HG03432 (cell line): Measurements from ENCODE around the gene FRMD5.

Source experiments
- ATAC-seq: cut with Tn5 transposase; IDR thresholded peaks from one replicate; pipeline ENCODE4 v1.9.1; 2021; ENCODE audit warnings: mild to moderate bottlenecking, moderate library complexity; ENCODE audit not compliant: unreplicated experiment

FRMD5 gene

DNA sequence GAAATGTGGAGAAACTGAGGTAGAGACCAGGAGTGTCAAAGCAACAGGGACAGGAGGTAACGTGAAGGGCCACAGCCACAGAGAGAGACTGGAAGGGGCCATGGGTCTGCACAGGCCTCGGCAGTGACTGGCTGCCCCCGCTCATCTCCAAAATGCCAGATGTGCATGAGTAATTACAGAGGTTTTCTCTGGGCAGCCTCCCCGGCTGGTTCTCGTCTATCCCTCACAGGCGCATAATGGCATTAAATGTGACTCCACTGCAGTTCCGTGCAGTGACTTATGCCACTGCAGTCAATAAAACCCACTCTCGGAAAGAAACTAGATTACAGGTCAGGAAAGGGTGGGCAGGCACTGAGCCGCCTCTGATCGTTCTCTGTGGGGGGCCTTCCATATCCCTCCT, 293.6 kb downstream of the FRMD5 start:
- ATAC-seq, result no peak

DNA sequence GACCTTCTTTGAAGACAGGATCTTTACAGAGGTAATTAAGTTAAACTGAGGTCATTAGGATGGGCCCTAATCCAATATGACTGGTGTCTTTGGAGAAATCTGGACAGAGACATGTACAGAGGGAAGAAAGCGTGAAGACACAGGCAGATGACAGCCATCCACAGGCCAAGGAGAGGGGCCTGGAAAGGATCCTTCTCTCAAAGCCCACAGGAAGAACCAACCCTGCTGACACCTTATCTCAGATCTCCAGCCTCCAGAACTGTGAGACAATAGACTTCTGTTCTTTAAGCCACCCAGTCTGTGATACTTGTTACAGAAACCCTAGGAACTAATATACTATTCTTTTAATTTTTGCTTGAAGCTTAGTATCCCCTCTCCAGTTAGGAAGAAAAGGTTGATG, 294.1 kb downstream of the FRMD5 start:
- no peak for ATAC-seq

DNA sequence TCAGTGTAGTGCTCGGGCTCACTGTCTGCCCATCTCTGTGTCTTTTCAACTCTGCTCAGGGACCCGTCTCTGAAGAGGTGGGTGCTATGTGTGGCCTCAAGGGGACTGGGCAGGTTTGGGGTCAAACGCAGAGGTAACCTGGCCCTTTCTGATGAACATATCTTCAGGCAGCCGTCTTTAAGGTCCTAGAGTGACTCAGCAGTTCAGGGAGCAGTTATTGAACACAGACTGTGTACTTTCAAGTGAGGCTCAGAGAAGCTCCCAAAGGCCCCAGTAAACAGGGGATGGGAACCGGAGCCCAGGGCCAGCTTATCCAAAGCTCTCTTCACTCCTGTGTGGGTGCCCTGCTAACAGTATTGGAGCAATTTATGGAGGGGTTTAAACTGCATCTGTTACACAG, 295.1 kb downstream of the FRMD5 start:
- no peak for ATAC-seq

DNA sequence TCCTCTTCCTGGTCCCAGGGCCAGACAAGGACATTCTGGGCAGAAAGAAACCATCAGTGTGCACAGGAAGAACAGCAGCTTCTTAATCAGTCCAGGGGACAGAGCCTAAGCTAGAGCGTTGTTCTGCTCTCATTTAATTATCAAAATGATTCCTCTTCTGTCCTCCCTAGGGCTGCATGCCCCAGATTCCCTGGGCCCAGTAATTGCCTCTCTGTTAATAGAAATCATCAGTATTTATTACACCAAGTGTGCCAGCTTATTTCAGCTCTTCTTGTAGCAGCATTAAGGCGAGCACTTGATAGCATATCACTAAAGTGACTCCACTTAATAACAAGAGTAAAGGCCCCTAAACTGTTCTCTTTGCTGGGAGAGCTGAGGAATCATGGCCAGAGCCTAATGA, 296.2 kb downstream of the FRMD5 start:
- ATAC-seq, result no peak

DNA sequence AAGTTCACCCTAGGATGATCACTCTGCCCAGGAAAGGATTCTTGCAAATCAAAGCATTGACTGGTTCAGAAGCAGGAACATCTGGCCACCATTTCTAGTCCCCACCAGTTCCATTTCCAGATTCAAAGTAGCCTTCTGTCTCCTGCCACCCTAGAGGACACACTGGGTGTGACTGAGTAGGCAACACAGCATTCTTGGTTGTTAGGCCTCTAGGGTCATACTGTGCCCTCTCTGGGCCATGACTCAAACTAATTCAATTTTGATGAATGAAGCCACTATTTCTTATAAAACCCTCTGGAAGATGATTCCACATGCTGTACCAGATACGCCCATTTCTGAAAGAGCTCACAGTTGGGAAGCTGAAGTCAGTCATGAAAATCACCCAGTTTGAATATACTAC, 298.5 kb downstream of the FRMD5 start:
- no peak for ATAC-seq

DNA sequence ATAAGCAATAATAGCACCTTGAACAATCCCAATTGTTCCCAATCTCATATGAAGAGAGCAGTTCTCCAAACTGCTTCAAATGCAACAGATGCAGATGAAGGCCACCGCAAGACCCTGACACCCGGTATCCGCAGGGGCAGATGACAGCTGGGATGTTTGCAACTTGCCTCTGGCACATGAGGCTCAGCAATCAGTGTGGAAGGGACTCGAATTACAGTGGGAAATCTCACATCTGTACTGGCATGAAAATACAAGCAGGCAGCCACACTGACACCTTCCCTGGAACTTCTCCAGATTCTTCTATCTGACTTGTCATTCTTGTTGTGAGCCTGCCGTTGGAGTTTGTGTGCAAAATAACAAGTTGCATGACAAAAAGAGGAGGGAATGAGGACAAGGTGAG, 299.5 kb downstream of the FRMD5 start:
- ATAC-seq, result no peak

DNA sequence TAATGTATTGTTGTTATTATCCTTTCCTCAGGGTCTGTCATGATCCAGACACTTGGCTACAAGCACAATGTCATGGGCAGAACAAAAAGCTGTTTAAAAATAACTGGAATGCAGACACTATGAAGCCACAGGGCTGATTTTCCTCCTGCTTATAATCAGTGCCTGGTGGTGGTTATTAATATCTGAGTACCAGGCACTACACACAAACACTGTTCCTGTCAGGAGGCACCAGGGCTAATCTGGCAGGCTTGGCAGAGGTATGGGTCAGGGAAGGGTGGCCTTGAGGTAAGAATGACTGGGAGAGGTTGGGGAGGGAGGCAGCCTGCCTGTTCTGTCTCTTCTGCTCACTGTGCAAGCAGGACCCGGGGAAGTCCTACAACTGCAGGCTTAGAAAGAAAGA, 301.1 kb downstream of the FRMD5 start:
- ATAC-seq, result no peak

DNA sequence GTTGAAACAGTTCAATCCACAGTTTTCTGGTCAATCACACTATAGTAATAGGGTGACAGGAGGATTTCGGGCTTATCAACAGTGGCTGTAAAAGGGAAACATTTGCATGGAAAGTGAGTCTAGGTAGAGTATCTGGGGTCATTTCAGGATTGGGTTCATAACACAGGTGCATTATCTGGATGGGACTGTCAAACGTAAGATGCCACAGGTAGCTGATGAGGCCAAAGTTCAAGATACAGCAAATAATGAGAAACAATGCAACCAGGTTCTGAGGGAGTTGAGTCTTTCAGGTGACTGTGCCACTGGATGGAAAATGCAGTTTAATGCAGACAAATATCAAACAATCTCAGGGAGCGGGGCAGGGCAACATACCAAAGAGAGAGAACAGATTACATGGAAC, 306.0 kb downstream of the FRMD5 start:
- ATAC-seq, result no peak

DNA sequence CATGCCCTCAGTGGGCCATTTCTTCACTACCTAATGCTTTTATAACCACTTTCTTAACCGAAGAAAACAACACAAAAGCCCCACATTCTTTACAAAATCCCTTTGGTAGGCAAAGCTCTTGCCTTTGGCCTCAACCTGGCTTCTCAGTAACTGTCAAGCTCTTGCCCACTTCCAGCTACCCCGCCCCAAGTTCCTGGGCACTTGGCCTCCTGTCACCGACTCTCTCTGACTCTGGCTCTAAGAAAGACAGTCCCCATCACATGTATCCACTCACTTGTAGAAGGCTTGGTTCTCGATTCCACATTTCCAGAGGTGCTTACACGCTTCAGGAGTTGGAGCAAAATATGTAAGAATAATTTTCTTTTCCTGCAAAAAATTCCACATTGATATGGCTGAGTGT, 307.2 kb downstream of the FRMD5 start:
- ATAC-seq, result no peak

DNA sequence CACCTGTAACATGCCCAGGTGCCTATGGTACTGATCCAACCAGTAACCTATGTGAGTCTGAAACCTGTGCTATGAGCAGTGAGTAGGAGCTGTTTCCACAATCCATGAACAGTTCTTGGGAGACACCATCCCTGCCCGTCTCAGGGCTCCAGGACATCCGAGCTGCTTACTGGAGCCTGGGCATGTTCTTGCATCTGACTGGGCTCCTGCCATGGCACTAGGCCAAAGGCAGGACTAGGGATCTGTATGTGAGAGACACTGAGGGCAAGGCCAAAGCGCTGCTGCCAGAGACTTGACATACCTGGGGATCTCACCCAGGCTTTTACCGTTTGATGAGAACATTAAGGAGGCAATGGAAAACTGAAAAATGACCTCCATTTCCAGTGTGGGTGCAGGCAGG, 308.5 kb downstream of the FRMD5 start:
- no peak for ATAC-seq

DNA sequence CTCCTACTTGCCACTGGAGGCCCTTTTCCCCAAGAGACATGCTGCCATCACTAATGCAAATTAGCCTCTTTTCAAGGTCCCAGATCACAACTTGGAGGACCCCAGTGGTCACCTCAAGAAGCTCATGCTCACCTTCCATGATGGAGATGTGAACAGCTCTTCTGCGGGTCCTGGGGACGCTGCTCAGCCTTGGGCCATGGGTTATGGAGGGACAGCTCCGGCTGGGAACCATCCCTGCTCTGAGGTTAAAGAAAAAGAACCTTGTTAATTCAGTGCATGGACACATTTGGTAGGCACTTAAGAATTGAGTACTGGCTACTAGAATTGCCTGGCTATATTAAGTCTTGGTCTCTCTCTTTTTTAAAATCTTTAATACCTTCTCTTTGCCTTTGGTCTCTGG, 311.5 kb downstream of the FRMD5 start:
- ATAC-seq, result no peak

DNA sequence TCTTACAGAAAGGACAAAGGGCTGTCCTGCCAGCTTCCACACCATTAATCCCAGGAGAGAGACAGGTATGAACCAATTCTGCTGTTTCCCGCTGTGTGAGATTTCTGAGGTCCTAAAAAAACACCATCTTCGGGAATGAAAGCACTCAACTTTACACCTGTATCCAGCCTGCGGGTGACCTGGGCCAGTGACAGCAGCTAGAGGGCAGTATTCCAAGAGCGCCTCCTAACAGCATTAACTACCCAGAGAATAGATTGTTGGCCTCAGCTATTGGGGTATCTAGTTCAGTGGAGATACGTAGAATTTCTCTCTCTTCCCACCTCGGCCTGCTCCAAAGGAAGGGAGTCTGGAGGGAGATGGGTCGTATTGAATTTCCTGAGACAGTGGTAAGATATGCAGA, 313.1 kb downstream of the FRMD5 start:
- no peak for ATAC-seq

DNA sequence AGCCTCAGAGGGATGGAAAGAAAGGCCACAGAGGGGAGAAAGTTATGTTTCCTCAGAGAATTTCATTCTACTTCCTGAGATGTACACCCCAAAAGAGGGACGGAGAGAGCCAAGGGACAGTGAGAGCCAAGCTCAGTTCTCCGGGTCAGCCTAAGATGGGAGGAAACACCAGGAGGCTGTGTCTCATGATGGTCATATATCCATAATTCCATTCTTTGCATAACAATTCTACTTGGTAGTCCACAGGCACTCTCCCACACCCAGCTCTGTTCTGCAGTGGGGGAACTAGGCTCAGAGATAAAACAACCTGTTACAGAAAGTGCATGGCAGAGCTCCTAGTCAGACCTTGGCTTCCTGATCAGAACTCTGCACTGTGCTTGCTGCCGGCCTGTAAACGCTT, 313.8 kb downstream of the FRMD5 start:
- ATAC-seq, result no peak

DNA sequence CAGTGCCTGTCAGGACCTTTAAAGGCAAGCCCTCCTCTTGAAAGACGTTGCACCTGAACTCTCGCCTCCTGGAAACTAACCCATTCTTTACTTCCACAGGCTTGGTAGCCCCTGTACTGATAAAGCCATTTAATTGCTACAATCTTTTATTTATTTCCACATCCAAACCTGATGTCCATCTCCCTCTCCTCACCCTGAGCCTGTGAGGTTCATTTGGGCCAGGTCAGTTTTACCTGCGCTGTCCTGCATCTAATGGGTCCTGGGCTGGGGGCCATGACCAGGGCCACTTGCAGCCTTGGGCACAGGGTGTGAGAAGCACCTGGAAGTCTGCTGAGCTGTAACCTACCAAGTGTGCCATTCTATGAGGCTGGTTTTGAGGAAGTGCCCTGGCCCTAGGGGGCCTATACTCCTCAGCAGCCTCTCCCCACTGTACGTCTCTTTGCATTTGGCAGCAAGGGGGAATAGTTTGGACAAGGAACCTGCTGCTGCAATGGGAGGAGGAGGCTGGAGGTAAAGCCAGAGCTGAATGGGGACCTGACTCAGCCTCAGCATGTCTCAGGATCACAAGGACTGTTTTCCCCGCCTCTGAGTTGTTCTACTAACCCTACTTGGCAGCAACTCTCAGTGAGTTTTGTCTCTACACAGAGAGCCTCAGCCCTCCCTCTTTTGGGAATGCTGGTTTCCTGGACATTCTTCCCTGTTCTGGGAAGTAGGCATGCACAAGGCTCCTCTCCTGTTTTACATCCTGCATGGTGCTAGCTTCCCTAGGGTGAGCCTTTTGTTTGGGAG, 314.5 kb downstream of the FRMD5 start:
- ATAC-seq, result no peak

DNA sequence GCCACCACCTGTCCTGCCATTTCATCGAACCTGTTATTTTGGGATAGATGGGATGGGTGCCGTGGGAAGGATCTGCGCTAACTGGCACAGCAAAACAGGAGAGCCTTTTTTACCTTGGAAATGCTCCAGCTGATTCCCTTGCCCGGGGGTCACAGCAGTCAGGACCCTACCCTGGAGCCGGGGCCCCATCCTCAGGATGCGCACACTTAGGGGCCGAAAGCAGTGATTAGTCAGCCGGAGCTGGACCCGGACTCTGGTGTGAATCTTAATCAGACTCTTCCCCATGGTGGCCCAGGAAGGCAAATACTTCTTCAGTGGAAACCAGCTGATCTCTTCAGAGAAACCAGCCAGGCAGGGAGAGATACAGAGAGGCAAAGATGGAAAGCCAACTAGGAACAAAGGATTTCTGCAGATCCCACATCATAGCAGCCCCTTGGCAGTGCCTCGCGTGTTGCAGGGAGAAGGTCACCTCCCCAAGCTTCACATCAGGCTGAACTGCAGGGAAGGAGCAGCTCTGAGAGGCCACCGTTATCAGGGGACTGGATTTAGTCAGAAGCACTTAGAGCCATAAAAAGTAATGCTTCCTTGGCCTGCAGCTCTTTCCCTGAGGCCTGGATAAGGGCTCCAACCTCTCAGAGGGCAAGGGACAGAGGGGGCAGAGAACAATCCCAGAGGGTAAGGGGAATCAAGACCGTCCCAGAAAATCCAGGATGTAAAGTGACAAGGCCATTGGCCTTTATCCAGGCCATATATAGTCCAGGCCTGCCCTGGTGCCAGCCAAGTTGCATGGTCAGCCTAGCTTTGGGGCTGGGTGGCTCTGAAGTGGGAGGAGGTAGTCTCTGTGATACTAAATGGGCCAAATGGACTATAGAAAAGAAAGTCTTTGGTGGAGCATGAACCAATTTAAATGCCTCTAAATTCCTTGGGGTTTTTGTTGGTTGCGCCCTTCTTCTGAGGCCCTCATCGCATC, 315.4 kb downstream of the FRMD5 start:
- ATAC-seq, result no peak

DNA sequence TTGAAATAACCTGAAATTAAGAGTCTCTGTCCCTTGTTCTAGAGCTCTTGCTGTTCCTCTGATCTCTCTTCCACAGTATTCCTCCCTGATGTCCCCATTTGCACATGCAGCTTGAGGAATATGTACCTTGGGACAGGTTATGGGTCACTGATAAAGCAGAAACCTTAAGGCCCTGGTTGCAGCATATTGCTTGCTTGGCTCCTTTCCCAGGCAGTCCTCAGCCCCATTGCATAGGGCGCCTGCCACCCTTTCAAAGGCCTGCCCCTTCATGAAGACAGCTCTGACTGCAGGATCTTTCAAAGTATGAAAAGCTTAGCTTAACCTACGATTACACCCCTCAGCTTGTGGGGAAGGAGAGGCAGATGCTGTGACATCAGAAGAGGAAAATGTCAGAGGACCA, 316.6 kb downstream of the FRMD5 start:
- ATAC-seq, result no peak

DNA sequence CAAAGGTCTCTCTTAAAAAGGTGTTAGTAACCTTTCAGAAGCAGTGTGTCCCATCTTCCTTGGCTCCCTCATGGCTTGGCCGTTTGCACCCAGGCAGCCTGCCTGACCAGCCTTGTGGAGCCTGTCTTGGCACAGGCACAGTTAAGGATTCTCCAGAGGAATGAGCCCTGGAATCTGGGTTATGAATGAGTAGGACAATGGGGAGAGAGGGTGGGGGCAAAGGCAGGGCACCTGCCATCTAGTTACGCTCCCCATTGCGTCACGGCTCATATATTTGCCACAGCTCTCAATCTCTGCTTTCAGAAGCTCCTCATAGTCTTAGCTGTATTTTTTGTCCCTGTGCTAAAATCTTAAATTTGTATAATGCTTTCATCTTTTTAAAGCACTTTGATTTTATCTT, 317.7 kb downstream of the FRMD5 start:
- ATAC-seq, result no peak

DNA sequence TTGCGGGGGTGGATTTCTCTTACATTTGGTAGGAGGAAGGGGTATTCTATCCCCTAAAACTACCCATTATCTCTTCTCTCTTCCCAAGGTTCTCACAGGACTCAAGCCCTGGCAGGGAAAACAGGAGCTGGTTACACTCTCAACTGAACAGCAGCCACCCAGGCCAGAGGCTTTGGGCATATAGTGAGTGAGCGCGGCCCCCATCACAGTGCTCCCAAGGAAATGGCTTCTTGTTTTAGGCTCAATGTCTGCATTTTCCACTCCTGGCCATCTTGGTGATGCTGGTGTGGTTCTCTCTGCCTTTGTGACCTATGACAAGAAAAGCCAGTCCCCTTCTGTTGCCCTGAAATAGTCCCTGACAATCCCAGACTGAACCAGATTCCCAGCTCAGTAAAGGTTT, 318.2 kb downstream of the FRMD5 start:
- no peak for ATAC-seq

DNA sequence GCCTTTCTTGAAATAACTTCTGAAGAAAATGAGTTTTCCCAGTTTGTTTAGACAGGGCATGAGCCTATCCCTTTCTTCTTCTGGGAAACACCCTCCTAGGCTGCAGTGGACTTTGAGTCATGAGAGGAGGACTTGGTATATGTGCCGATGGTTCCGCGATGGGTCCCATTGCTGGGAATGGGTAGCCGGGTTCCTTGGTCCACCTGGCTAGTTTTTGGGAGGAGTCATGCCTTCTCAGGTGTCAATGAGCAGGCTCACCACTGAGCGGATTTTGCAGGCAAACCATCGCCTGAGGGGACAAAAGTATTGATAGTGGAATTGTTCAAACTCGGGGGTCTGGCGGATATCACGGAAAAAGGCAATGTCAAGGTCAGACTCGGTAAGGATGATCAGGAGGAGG, 321.4 kb downstream of the FRMD5 start:
- ATAC-seq, result no peak

DNA sequence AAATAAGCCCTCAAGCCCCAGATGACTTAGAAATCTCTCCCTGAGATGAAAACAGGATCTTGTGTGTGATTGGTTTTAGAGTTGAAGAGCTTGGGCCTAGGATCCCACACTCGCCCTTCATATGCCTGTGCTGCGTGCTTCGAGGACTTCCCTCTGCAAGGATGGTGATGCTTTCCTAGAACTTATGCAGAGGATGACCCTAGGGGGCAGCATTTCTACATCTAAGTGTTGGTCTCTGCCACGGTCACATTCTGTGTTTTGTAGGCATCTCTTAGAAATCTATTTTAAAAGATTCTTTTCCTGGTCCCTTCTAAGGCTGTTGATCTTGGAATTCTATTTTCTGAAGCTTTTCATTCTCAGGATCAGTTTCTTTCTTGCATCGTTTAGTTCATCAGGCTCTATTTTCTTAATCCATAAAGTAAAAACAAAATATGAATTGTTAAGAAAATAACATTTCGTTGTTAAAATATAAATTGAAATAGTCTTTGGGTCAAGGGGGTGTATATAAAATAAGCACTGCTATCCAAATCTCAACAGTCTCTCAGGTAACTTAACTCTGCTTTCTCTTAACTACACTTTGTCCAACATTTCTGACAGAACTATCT, 322.6 kb downstream of the FRMD5 start:
- no peak for ATAC-seq

DNA sequence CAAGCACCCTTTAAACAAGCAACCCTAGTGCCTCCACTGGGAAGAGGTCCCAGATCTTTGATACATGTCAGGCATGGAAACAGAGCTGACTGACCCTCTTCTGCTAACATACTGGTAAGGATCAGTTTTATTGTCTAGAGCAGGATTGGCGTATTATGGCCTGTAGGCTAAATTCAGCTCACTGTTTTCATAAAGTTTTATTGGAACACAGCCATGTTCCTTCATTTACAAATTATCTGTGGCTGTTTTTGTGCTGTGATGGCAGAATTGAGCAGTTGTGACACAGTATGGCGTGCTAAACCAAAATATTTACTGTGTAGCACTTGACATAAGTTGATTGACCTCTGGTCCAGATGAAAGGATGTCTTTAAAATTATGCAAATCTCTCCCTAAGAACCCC, 323.2 kb downstream of the FRMD5 start:
- ATAC-seq, result no peak

DNA sequence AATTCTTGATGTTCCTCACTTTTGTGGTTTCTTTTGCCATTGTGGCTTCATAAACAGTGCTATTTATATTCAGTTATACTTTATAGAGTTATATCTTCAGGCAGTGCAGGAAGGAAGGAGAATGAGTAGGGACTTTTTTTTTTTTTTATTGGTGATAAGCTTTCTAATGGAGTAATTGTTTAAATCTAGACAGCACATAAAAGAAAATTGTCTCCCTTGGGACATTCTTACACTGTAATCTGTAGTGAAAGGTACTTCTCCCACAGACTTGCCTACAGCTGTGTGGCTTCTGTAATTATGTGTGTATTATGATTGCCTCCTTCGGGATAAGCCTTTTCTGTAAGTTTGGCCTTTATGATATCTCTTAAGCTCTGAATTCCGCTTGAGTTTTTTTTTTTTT, 326.7 kb downstream of the FRMD5 start:
- no peak for ATAC-seq
